H1 (cell line): ENCODE results near the gene NUDT19. TPM values are rescaled to one million over a fixed set of nuclear protein-coding genes. Genes with fewer than 3 reads are reported as not detected.

ENCODE experiments used
- CTCF ChIA-PET: fragments of 300-600 bp; sonication (Branson Sonifier 250); formaldehyde crosslinking; loops from one replicate; lab custom pipeline; 2021; ENCODE audit not compliant: partially characterized antibody; lab: Charles Lee
- POLR2A ChIA-PET: fragments of 300-600 bp; sonication (Branson Sonifier 250); formaldehyde crosslinking; loops from one replicate; lab custom pipeline; 2021; ENCODE audit warnings: inconsistent platforms; ENCODE audit not compliant: partially characterized antibody; lab: Charles Lee
- DNase-seq, 2 experiments: peaks; one replicate each; pipeline versions ENCODE4 v3.0.0 to v3.0.0-alpha.2; 2010 to 2022; ENCODE audit warnings: low spot score in 2 of 2, low read depth in 1 of 2, mixed read lengths in 1 of 2
- FAIRE-seq: peaks from 2 replicates; lab custom pipeline; 2011; peaks lifted over from hg19 to GRCh38; lab: Jason Lieb, UNC
- H2AFZ ChIP-seq: 2 replicates; pipeline ENCODE4 v1.8.1; 2012; ENCODE audit warnings: low read length, inconsistent platforms
- H2AK5ac ChIP-seq: 2 replicates; pipeline ENCODE4 v1.6.1; 2013; ENCODE audit warnings: low read depth, low read length
- H2BK120ac ChIP-seq: replicated peaks from 2 replicates; pipeline ENCODE3; 2013; ENCODE audit warnings: low read depth, low read length, inconsistent platforms
- H2BK12ac ChIP-seq: 2 replicates; pipeline ENCODE4 v1.6.1; 2013; ENCODE audit warnings: low read depth, low read length
- H2BK15ac ChIP-seq: 2 replicates; pipeline ENCODE4 v1.6.1; 2013; ENCODE audit warnings: low read length
- H2BK20ac ChIP-seq: 2 replicates; pipeline ENCODE4 v1.6.1; 2013; ENCODE audit warnings: low read length
- H2BK5ac ChIP-seq: 2 replicates; pipeline ENCODE4 v1.6.1; 2013; ENCODE audit warnings: low read depth, low read length
- H3K14ac ChIP-seq: 2 replicates; pipeline ENCODE4 v1.6.1; 2013; ENCODE audit warnings: inconsistent platforms; ENCODE audit not compliant: insufficient read length
- H3K18ac ChIP-seq: 2 replicates; pipeline ENCODE4 v1.6.1; 2013; ENCODE audit warnings: low read length; ENCODE audit errors: extremely low read depth
- H3K23ac ChIP-seq: 2 replicates; pipeline ENCODE4 v1.6.1; 2013; ENCODE audit warnings: inconsistent platforms; ENCODE audit not compliant: insufficient read length
- H3K23me2 ChIP-seq: 2 replicates; pipeline ENCODE4 v1.6.1; 2013; ENCODE audit warnings: low read depth, low read length
- H3K27ac ChIP-seq: 2 replicates; pipeline ENCODE4 v1.6.1; 2011; ENCODE audit warnings: low read depth, low read length, inconsistent platforms
- H3K27me3 ChIP-seq, 4 experiments: replicated peaks in 1 of 4; 1 replicate in 1 of 4; 2 replicates in 3 of 4; pipeline versions ENCODE4 v1.6.1 to v1.8.1; 2011 to 2013; ENCODE audit warnings: low read length in 3 of 4, mild to moderate bottlenecking in 3 of 4, inconsistent platforms in 2 of 4, mixed read lengths in 2 of 4, moderate library complexity in 1 of 4; ENCODE audit not compliant: control insufficient read depth in 3 of 4, insufficient read depth in 3 of 4; ENCODE audit errors: extremely low read depth in 1 of 4
- H3K36me3 ChIP-seq, 4 experiments: 2 replicates each; pipeline versions ENCODE4 v1.6.1 to v1.8.1; 2011 to 2013; ENCODE audit warnings: mild to moderate bottlenecking in 4 of 4, low read length in 3 of 4, moderate library complexity in 2 of 4, control low read depth in 1 of 4, inconsistent platforms in 1 of 4; ENCODE audit not compliant: insufficient read depth in 4 of 4, control insufficient read depth in 2 of 4
- H3K4ac ChIP-seq: replicated peaks from 2 replicates; pipeline ENCODE3; 2013; ENCODE audit warnings: low read length, low read depth, mixed read lengths, inconsistent platforms; ENCODE audit not compliant: insufficient read length
- H3K4me1 ChIP-seq, 4 experiments: replicated peaks in 1 of 4; 1 replicate in 1 of 4; 2 replicates in 3 of 4; pipeline versions ENCODE4 v1.6.1 to v1.8.1; 2011 to 2013; ENCODE audit warnings: low read length in 3 of 4, inconsistent platforms in 2 of 4, mixed read lengths in 1 of 4; ENCODE audit not compliant: insufficient read depth in 4 of 4, control insufficient read depth in 3 of 4
- H3K4me2 ChIP-seq, 2 experiments: 2 replicates each; pipeline versions ENCODE4 v1.6.1 to v1.8.1; 2011 to 2013; ENCODE audit warnings: low read depth in 2 of 2, low read length in 2 of 2, control low read depth in 1 of 2, inconsistent platforms in 1 of 2, mild to moderate bottlenecking in 1 of 2; ENCODE audit not compliant: insufficient read depth in 1 of 2
- H3K4me3 ChIP-seq, 4 experiments: fragments of 200-600, 300-600 bp in 1 of 4; sonication (generic), shearing (Covaris generic), sonication (Bioruptor Twin) in 1 of 4; 2 replicates each; pipeline versions ENCODE4 v1.5.1 to v1.8.1; 2011 to 2016; ENCODE audit warnings: low read length in 4 of 4, low read depth in 3 of 4, control low read depth in 2 of 4, inconsistent platforms in 2 of 4, mild to moderate bottlenecking in 2 of 4, mixed read lengths in 1 of 4, moderate library complexity in 1 of 4; ENCODE audit not compliant: insufficient read depth in 2 of 4; ENCODE audit errors: extremely low read depth in 1 of 4
- H3K56ac ChIP-seq: replicated peaks from 2 replicates; pipeline ENCODE3; 2013; ENCODE audit warnings: low read depth, mild to moderate bottlenecking, mixed read lengths, low read length, inconsistent platforms; ENCODE audit not compliant: insufficient read length
- H3K79me1 ChIP-seq: 2 replicates; pipeline ENCODE4 v1.6.1; 2013; ENCODE audit warnings: low read depth, low read length, control low read depth
- H3K79me2 ChIP-seq, 2 experiments: 2 replicates each; pipeline versions ENCODE4 v1.6.1 to v1.8.1; 2012 to 2013; ENCODE audit warnings: low read length in 2 of 2, mild to moderate bottlenecking in 2 of 2, inconsistent platforms in 1 of 2; ENCODE audit not compliant: insufficient read depth in 2 of 2, control insufficient read depth in 1 of 2
- H3K9ac ChIP-seq, 4 experiments: replicated peaks in 1 of 4; 1 replicate in 1 of 4; 2 replicates in 3 of 4; pipeline versions ENCODE4 v1.6.1 to v1.8.1; 2011 to 2013; ENCODE audit warnings: low read depth in 3 of 4, low read length in 3 of 4, control low read depth in 2 of 4, mild to moderate bottlenecking in 2 of 4, moderate library complexity in 2 of 4, inconsistent platforms in 1 of 4; ENCODE audit errors: extremely low read depth in 1 of 4
- H3K9me3 ChIP-seq, 2 experiments: 2 replicates each; pipeline versions ENCODE4 v1.6.1 to v1.8.1; 2012 to 2013; ENCODE audit warnings: mild to moderate bottlenecking in 2 of 2, moderate library complexity in 2 of 2, control low read depth in 1 of 2, inconsistent platforms in 1 of 2, low read depth in 1 of 2, low read length in 1 of 2, mixed read lengths in 1 of 2; ENCODE audit not compliant: insufficient read depth in 2 of 2
- H4K20me1 ChIP-seq, 2 experiments: replicated peaks in 1 of 2; 2 replicates each; pipeline versions ENCODE3 to v1.8.1; 2011 to 2013; ENCODE audit warnings: inconsistent platforms in 2 of 2, low read length in 2 of 2, mild to moderate bottlenecking in 1 of 2; ENCODE audit not compliant: insufficient read depth in 2 of 2, control insufficient read depth in 1 of 2
- H4K5ac ChIP-seq: 2 replicates; pipeline ENCODE4 v1.6.1; 2013; ENCODE audit warnings: low read length, low read depth, mixed read lengths, inconsistent platforms; ENCODE audit not compliant: insufficient read length
- H4K8ac ChIP-seq: 2 replicates; pipeline ENCODE4 v1.8.0; 2013; ENCODE audit warnings: mild to moderate bottlenecking, moderate library complexity, low read length, inconsistent platforms; ENCODE audit not compliant: insufficient read depth; ENCODE audit errors: extremely low read depth
- H4K91ac ChIP-seq: replicated peaks from 2 replicates; pipeline ENCODE3; 2013; ENCODE audit warnings: low read length, mixed read lengths, inconsistent platforms; ENCODE audit not compliant: insufficient read length
- BCL11A ChIP-seq, 2 experiments: IDR thresholded peaks; one replicate each; pipeline ENCODE4 v1.6.1; 2011; ENCODE audit warnings: low read depth in 2 of 2, low read length in 2 of 2, mild to moderate bottlenecking in 2 of 2
- EGR1 ChIP-seq: IDR thresholded peaks from 2 replicates; pipeline ENCODE4 v1.6.1; 2011; ENCODE audit warnings: low read depth, low read length, borderline replicate concordance
- KDM5A ChIP-seq: fragments of 200-600 bp; IDR thresholded peaks from 2 replicates; pipeline ENCODE4 v1.7.1; 2012; ENCODE audit warnings: mild to moderate bottlenecking, low read length, inconsistent platforms, mixed read lengths
- POU5F1 ChIP-seq: IDR thresholded peaks from 2 replicates; pipeline ENCODE4 v1.6.1; 2011; ENCODE audit warnings: low read depth, mild to moderate bottlenecking, low read length, moderate library complexity
- SAP30 ChIP-seq: fragments of 300-600 bp; sonication (generic); IDR thresholded peaks from 2 replicates; pipeline ENCODE4 v1.7.1; 2012; ENCODE audit warnings: low read length, moderate library complexity, mild to moderate bottlenecking, inconsistent platforms; ENCODE audit not compliant: insufficient read depth, insufficient replicate concordance
- SIRT6 ChIP-seq: IDR thresholded peaks from one replicate; pipeline ENCODE4 v1.7.1; 2012; ENCODE audit warnings: low read length, inconsistent platforms
- SRF ChIP-seq: IDR thresholded peaks from 2 replicates; pipeline ENCODE4 v1.6.1; 2011; ENCODE audit warnings: mild to moderate bottlenecking, low read depth, low read length, moderate library complexity
- TAF1 ChIP-seq: IDR thresholded peaks from 2 replicates; pipeline ENCODE4 v1.6.1; 2011; ENCODE audit warnings: mild to moderate bottlenecking, low read depth, low read length
- TCF12 ChIP-seq: IDR thresholded peaks from 2 replicates; pipeline ENCODE4 v1.6.1; 2011; ENCODE audit warnings: low read depth, mild to moderate bottlenecking, low read length
- TEAD4 ChIP-seq: IDR thresholded peaks from 2 replicates; pipeline ENCODE4 v1.6.1; 2012; ENCODE audit warnings: low read depth, low read length, inconsistent platforms, mixed read lengths
- USF2 ChIP-seq: IDR thresholded peaks from 2 replicates; pipeline ENCODE4 v1.6.1; 2011; ENCODE audit warnings: low read length, improper control_type of control experiment
- YY1 ChIP-seq: IDR thresholded peaks from 2 replicates; pipeline ENCODE4 v1.6.1; 2011; ENCODE audit warnings: low read depth, mild to moderate bottlenecking, low read length
- WGBS, 2 experiments: shearing (Covaris generic) in 1 of 2; methylation state at CpG; one replicate each; pipeline versions ENCODE4 v1.1.6 to v1.1.7; 2013 to 2015; ENCODE audit warnings: low lambda C conversion rate in 2 of 2, mixed read lengths in 2 of 2, inconsistent platforms in 1 of 2, low coverage in 1 of 2, missing lambda C conversion rate in 1 of 2; ENCODE audit not compliant: insufficient replicate concordance in 2 of 2, insufficient coverage in 1 of 2, insufficient read length in 1 of 2; ENCODE audit errors: extremely low coverage in 1 of 2, missing lambda C conversion rate in 1 of 2; 5-methylcytosine and 5-hydroxymethylcytosine counted together
- polyA plus RNA-seq, 7 experiments: library from polyadenylated mRNA; depleted of rRNA in 3 of 7; stranded (reverse) in 5 of 7; unstranded in 2 of 7; fragments of >200 nt in 5 of 7; fragments of 200-250 nt in 2 of 7; gene quantifications; 1 replicate in 5 of 7; 2 replicates in 1 of 7; 4 replicates in 1 of 7; pipeline versions ENCODE4 v1.2.1 to v1.2.3, GENCODE V29; 2011 to 2013; ENCODE audit warnings: missing spikeins in 2 of 7, mixed read lengths in 2 of 7
- total RNA-seq: library from RNA; stranded (reverse); fragmentation: NEBNext Ultra II Directional; extraction: Animal tissue kit (Norgen Biotek cat#: 25700); gene quantifications from 2 replicates; pipeline ENCODE4 v1.2.1, GENCODE V29; 2021

NUDT19 gene
- total and polyA plus RNA-seq, 2 of the 8 experiments (the other 6 are each of a cell fraction or from before 2014, with no cell fraction given) = 2.0 to 3.3 TPM

GRCh38 chr19:32709032-32709431, 17.4 kb downstream of the NUDT19 start:
- Histone ChIP-seq H3K36me3 (no peaks in the 10 kb centered on the region), H2BK12ac (no peak overlapping the region), H3K23me2 (no peaks in the 10 kb centered on the region)

More at GRCh38 chr19:32709032-32709431, 17.4 kb downstream of the NUDT19 start:
- WGBS, 2 experiments = 88% methylated on average over 5 of the region's 5 CpGs; no CpG with 5 or more reads in 1 of the 2 experiments
- ChIA-PET POLR2A (no interaction called here), CTCF (interaction anchor here (0.6 to 1.5 kb wide), 3 partner anchors 9 to 96 kb away, joined by 3 to 5 read pairs (median 4); no protein-coding TSS in a partner anchor)
- Histone ChIP-seq H3K27ac (no peak overlapping the region), H3K14ac (no peak overlapping the region), H3K79me2 (no peaks in the 10 kb centered on the region), H3K4me3 (no peak overlapping the region), H2AFZ (no peak overlapping the region), H4K91ac (no peak overlapping the region), H4K20me1 (no peaks in the 10 kb centered on the region), H2BK120ac (no peak overlapping the region), H3K56ac (no peak overlapping the region), H3K9ac (no peak overlapping the region), H3K4me2 (no peak overlapping the region), H4K5ac (no peak overlapping the region), H3K9me3 (0 out of 4 replicates have a peak, but pooled peaks cover 3 to 8% of the 10 kb centered on the region in 2 experiments), H2AK5ac (no peak overlapping the region), H2BK15ac (no peak overlapping the region), H3K4ac (no peak overlapping the region), H3K18ac (no peak overlapping the region), H3K79me1 (no peaks in the 10 kb centered on the region; the same call in 1 of the 2 replicates), H3K4me1 (no peaks in the 10 kb centered on the region), H4K8ac (no peak overlapping the region), H3K23ac (no peak overlapping the region), H2BK5ac (no peak overlapping the region), H2BK20ac (no peak overlapping the region), H3K27me3 (no peaks in the 10 kb centered on the region)
- TF ChIP-seq TCF12 (no peak), KDM5A (no peak), TEAD4 (no peak), TAF1 (no peak), SAP30 (no peak), SRF (no peak), BCL11A (IDR thresholded peaks at IDR 0.05; ENCODE audit: low read depth in 2 of 2, low read length in 2 of 2) (no peak), USF2 (no peak), SIRT6 (no peak), EGR1 (no peak), YY1 (no peak), POU5F1 (no peak)
- FAIRE-seq (no peak), DNase-seq (no peak)
